Psoas muscle (tissue), 8 donors: ENCODE results near the gene NAP1L3. TPM values are rescaled to one million over a fixed set of nuclear protein-coding genes. Genes with fewer than 3 reads are reported as not detected.

Experiments
- ATAC-seq, 4 donors: fragments of 200-7000 bp; cut with Tn5 transposase; one replicate each; pipeline ENCODE4 v1.9.1; 2020; ENCODE audit warnings: moderate library complexity in 3 of 4, mild to moderate bottlenecking in 2 of 4
- DNase-seq, 2 donors: peaks; one replicate each; pipeline ENCODE4 v3.0.0-alpha.2; 2020
- H3K27ac ChIP-seq: fragments of 200-600 bp; one replicate; pipeline ENCODE4 v1.8.0; 2022
- H3K27me3 ChIP-seq, 3 donors: fragments of 200-600 bp in 1 of 3; one replicate each; pipeline versions ENCODE4 v1.6.1 to v1.8.0; 2013 to 2022; ENCODE audit warnings: low read length in 2 of 3, mild to moderate bottlenecking in 2 of 3, moderate library complexity in 1 of 3; ENCODE audit not compliant: insufficient read depth in 3 of 3
- H3K36me3 ChIP-seq, 2 donors: fragments of 200-600 bp in 1 of 2; one replicate each; pipeline versions ENCODE4 v1.6.1 to v1.8.0; 2013 to 2022; ENCODE audit warnings: low read depth in 1 of 2, mild to moderate bottlenecking in 1 of 2, moderate library complexity in 1 of 2; ENCODE audit not compliant: insufficient read depth in 1 of 2
- H3K4me1 ChIP-seq: fragments of 200-600 bp; one replicate; pipeline ENCODE4 v1.8.0; 2022
- H3K4me3 ChIP-seq: fragments of 200-600 bp; one replicate; pipeline ENCODE4 v1.8.0; 2022; ENCODE audit warnings: mild to moderate bottlenecking
- H3K9me3 ChIP-seq: fragments of 200-600 bp; one replicate; pipeline ENCODE4 v1.8.0; 2022
- CTCF ChIP-seq: fragments of 200-600 bp; IDR thresholded peaks from one replicate; pipeline ENCODE4 v1.8.0; 2022; ENCODE audit warnings: antibody characterized with exemption
- WGBS, 3 donors: extraction: QIAGEN DNeasy Blood & Tissue Kit; methylation state at CpG; one replicate each; pipeline versions ENCODE4 v1.1.6 to v1.1.7; 2013; 5-methylcytosine and 5-hydroxymethylcytosine counted together
- intact Hi-C, 2 donors: fragments of 100-400 bp; cut with DNase I; formaldehyde crosslinking; loops; one replicate each; pipeline versions ENCODE4 v1.11.0 to v1.14.2; 2022
- polyA plus RNA-seq, 3 donors: library from polyadenylated mRNA; stranded (reverse); fragments of 200-250 nt; gene quantifications; one replicate each; pipeline ENCODE4 v1.2.3, GENCODE V29; 2013
- total RNA-seq, 4 donors: library from RNA; stranded (reverse); fragmentation: NEBNext Ultra II Directional in 2 of 4; extraction: Animal tissue kit (Norgen Biotek cat#: 25700) in 2 of 4; gene quantifications; one replicate each; pipeline versions ENCODE4 v1.2.1 to v1.2.4, GENCODE V29; 2021 to 2023
- donor health status: healthy with polysubstance abuse.
- donor health status: DM: no; HTN: no; CAD: no; lungs with moderate emphysema.
- donor health status: Bipolar disorder and iron deficiency.
- donor health status: healthy.
- donor health status: DM: yes; HTN: yes; CAD: no.
- donor health status: DM: no; HTN: no; CAD: no.
- donor health status: DM: no; HTN: no; CAD: no.
- donor health status: DM: yes; HTN: yes; CAD: no.

Gene NAP1L3
- total and polyA plus RNA-seq, 7 donors = 0.10 to 0.82 (median 0.21) TPM

- DNase-seq (no peak), ATAC-seq (peak in 3 of 4 donors; percentile 20 to 43 (median 30))
- intact Hi-C loops = no loop called here
- Histone ChIP-seq H3K9me3 (no peaks in the 10 kb centered on the region), H3K27me3 (peaks cover 0 to 50% (median 0%) of the 10 kb centered on the region in 3 donors), H3K36me3 (no peaks in the 10 kb centered on the region), H3K4me1 (no peaks in the 10 kb centered on the region), H3K27ac (no peak within 1 kb of the TSS), H3K4me3 (peak within 1 kb of the TSS; percentile 64)
- WGBS, 3 donors = 1 to 6% (median 1%) methylated on average over 11 of the region's 11 CpGs
- TF ChIP-seq CTCF = no peak
These were observed 492 bp upstream of the NAP1L3 start, which contains the start of gene FAM133A for GRCh38 chrX:93673869-93674271. FAM133A (plus strand) TSS chrX:93674206; CDS start chrX:93709420, 35,214 bp downstream.

GRCh38 chrX:93660575-93660974 is 12.8 kb downstream of the NAP1L3 start:
- Histone ChIP-seq H3K4me1 (no peaks in the 10 kb centered on the region), H3K27ac (no peak overlapping the region), H3K9me3 (no peaks in the 10 kb centered on the region), H3K4me3 (no peak overlapping the region), H3K36me3 (no peaks in the 10 kb centered on the region), H3K27me3 (no peaks in the 10 kb centered on the region)
- TF ChIP-seq CTCF = no peak
- WGBS, 3 donors = 82 to 90% (median 84%) methylated on average over 5 to 7 of the region's 7 CpGs
- ATAC-seq (no peak), DNase-seq (no peak)
- intact Hi-C loops = no loop called here

DNA sequence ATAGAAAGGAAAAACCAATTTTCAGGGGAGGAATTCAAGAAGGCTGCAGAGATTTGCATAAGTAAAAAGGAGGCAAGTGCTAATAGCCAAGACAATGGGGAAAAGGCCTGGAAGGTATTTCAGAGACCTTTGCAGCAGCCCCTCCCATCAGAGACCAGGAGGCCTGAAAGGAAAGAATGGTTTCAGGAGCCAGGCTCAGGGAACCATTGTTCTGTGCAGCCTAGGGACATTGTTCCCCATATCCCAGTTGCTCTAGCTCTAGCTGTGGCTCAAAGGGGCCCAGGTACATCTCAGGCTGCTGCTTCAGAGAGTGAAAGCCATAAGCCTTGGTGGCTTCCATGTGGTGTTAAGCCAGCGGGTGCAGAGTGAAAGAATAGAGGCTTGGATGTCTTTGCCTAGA is 24.0 kb downstream of the NAP1L3 start:
- H3K9me3 ChIP-seq = peaks cover 3% of the 10 kb centered on the region
- no peaks in the 10 kb centered on the region for H3K36me3 ChIP-seq
- no peak overlapping the region for H3K4me3 ChIP-seq
- no peaks in the 10 kb centered on the region for H3K27me3 ChIP-seq
- ATAC-seq (no peak), DNase-seq (no peak)
- 46 to 92% (median 69%) methylated on average over 1 of the region's 1 CpG for WGBS, 3 donors
- H3K4me1 ChIP-seq = no peaks in the 10 kb centered on the region
- intact Hi-C loops = no loop called here
- no peak overlapping the region for H3K27ac ChIP-seq
- no peak for TF ChIP-seq CTCF

GRCh38 chrX:93637591-93637990 is 35.8 kb downstream of the NAP1L3 start:
- Histone ChIP-seq H3K4me3 (no peak overlapping the region), H3K36me3 (no peaks in the 10 kb centered on the region), H3K27me3 (no peaks in the 10 kb centered on the region), H3K4me1 (no peaks in the 10 kb centered on the region), H3K9me3 (no peaks in the 10 kb centered on the region), H3K27ac (no peak overlapping the region)
- intact Hi-C loops = no loop called here
- no peak for DNase-seq
- 83 to 88% (median 88%) methylated on average over 2 of the region's 2 CpGs for WGBS, 3 donors
- no peak for ATAC-seq
- no peak for TF ChIP-seq CTCF

Other genes starting within 250 kb of the NAP1L3 start
- gene FAM133A, start 628 bp upstream of the NAP1L3 start, total RNA-seq = not detected
- gene FAM133A, start 628 bp upstream of the NAP1L3 start, polyA plus RNA-seq = not detected